ENCODE data around the gene LPCAT4. TPM values are rescaled to one million over a fixed set of nuclear protein-coding genes. Genes with fewer than 3 reads are reported as not detected.

The LPCAT4 gene
- total and polyA plus RNA-seq, 7 donors = 6.7 to 13.1 (median 8.5) TPM

- TF ChIP-seq CTCF (IDR thresholded peaks at IDR 0.05) = no peak
- ATAC-seq = no peak
- WGBS, 3 donors = 84 to 89% (median 84%) methylated on average over 3 of the region's 3 CpGs
- peaks cover 0 to 4% of the 10 kb centered on the region in 2 donors for H3K36me3 ChIP-seq (ENCODE audit: insufficient read depth in 1 of 2, low read depth in 1 of 2)
- no peak overlapping the region for H3K27ac ChIP-seq
- no peak for DNase-seq
- intact Hi-C loops (cut with DNase I) = no loop called here
- no peak overlapping the region for H3K4me3 ChIP-seq
- H3K4me1 ChIP-seq = peaks cover 2% of the 10 kb centered on the region
- no peaks in the 10 kb centered on the region for H3K9me3 ChIP-seq
- no peaks in the 10 kb centered on the region for H3K27me3 ChIP-seq (ENCODE audit: insufficient read depth in 3 of 3, low read length in 2 of 3)
Measured at GRCh38 chr15:34314491-34315490, 52.2 kb downstream of the LPCAT4 start.

GRCh38 chr15:34311563-34311962 lies 55.4 kb downstream of the LPCAT4 start:
- Histone ChIP-seq H3K27ac (no peak overlapping the region), H3K4me3 (no peak overlapping the region), H3K9me3 (no peaks in the 10 kb centered on the region), H3K27me3 (ENCODE audit: insufficient read depth in 3 of 3, low read length in 2 of 3) (no peaks in the 10 kb centered on the region), H3K4me1 (no peaks in the 10 kb centered on the region), H3K36me3 (ENCODE audit: insufficient read depth in 1 of 2, low read depth in 1 of 2) (peaks cover 0 to 4% of the 10 kb centered on the region in 2 donors)
- ATAC-seq = no peak
- intact Hi-C loops (cut with DNase I) = no loop called here
- TF ChIP-seq CTCF (IDR thresholded peaks at IDR 0.05) = no peak
- WGBS, 3 donors = 87 to 98% (median 94%) methylated on average over 1 of the region's 1 CpG
- DNase-seq = no peak

Other genes starting within 250 kb of the LPCAT4 start
- gene KATNBL1, start 157.1 kb downstream of the LPCAT4 start, total RNA-seq = 10 to 100 TPM; 12.2 to 19.5 (median 16.4) TPM
- gene KATNBL1, start 157.1 kb downstream of the LPCAT4 start, polyA plus RNA-seq = 10 to 100 TPM; 10.4 to 22.3 (median 17.5) TPM
- 100 to 1,000 TPM in 3 of 4 donors, 10 to 100 TPM in 1; 95.8 to 120 (median 107) TPM for gene EMC4, start 142.2 kb downstream of the LPCAT4 start, total RNA-seq
- 100 to 1,000 TPM; 145 to 206 (median 163) TPM for gene EMC4, start 142.2 kb downstream of the LPCAT4 start, polyA plus RNA-seq
- 10 to 100 TPM in 3 of 4 donors, 1 to 10 TPM in 1; 8.7 to 22.1 (median 18.8) TPM for gene SLC12A6, start 29.4 kb downstream of the LPCAT4 start, total RNA-seq
- gene SLC12A6, start 29.4 kb downstream of the LPCAT4 start, polyA plus RNA-seq = 10 to 100 TPM in 1 of 3 donors, 1 to 10 TPM in 2; 2.3 to 12.3 (median 5.3) TPM
- gene NOP10, start 24.1 kb downstream of the LPCAT4 start, total RNA-seq = 100 to 1,000 TPM; 123 to 146 (median 134) TPM
- 100 to 1,000 TPM; 241 to 441 (median 274) TPM for gene NOP10, start 24.1 kb downstream of the LPCAT4 start, polyA plus RNA-seq
- not detected for gene NUTM1, start 23.9 kb downstream of the LPCAT4 start, total RNA-seq
- gene NUTM1, start 23.9 kb downstream of the LPCAT4 start, polyA plus RNA-seq = under 1 TPM in 1 of 3 donors, not detected in 2; 0.01 TPM
- 10 to 100 TPM in 1 of 4 donors, 1 to 10 TPM in 3; 5.3 to 17.8 (median 7.0) TPM for gene GOLGA8A, start 70.6 kb upstream of the LPCAT4 start, total RNA-seq
- gene GOLGA8A, start 70.6 kb upstream of the LPCAT4 start, polyA plus RNA-seq = 10 to 100 TPM in 1 of 3 donors, 1 to 10 TPM in 2; 3.5 to 12.2 (median 6.8) TPM
- 1 to 10 TPM; 5.3 to 9.3 (median 6.0) TPM for gene GOLGA8B, start 216.5 kb upstream of the LPCAT4 start, total RNA-seq
- 1 to 10 TPM; 2.3 to 4.4 (median 3.9) TPM for gene GOLGA8B, start 216.5 kb upstream of the LPCAT4 start, polyA plus RNA-seq

Data from psoas muscle (tissue), 8 donors.